ENCODE results near the gene ZNF410.

DNA sequence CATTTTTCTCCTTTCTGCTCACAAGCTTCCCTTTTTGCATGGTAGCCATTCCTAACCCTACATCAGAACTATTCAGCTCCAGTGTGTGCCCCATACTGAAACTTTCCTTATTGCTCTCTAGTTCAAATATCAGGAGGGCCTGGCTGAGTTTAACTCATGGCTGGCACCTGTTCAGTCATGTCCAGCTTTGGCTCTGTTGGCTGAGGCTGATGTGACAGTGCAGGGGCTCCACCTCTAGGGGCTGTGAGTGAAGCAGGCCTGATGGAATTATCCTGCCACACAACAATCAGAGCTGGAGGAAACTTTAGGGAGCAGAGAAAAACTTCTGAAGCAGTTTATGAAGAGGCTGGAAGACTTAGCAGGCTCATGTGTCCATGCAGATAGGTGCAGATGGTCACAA lies 71.9 kb downstream of the ZNF410 start:
- no peak for TF ChIP-seq FOS (IDR thresholded peaks at IDR 0.05; ENCODE audit: borderline replicate concordance, insufficient read depth, low read length)
- TF ChIP-seq, protein P1, sequence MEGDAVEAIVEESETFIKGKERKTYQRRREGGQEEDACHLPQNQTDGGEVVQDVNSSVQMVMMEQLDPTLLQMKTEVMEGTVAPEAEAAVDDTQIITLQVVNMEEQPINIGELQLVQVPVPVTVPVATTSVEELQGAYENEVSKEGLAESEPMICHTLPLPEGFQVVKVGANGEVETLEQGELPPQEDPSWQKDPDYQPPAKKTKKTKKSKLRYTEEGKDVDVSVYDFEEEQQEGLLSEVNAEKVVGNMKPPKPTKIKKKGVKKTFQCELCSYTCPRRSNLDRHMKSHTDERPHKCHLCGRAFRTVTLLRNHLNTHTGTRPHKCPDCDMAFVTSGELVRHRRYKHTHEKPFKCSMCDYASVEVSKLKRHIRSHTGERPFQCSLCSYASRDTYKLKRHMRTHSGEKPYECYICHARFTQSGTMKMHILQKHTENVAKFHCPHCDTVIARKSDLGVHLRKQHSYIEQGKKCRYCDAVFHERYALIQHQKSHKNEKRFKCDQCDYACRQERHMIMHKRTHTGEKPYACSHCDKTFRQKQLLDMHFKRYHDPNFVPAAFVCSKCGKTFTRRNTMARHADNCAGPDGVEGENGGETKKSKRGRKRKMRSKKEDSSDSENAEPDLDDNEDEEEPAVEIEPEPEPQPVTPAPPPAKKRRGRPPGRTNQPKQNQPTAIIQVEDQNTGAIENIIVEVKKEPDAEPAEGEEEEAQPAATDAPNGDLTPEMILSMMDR (IDR thresholded peaks at IDR 0.05; ENCODE audit: extremely low read depth in 1 of 2, insufficient read depth in 1 of 2, low read depth in 1 of 2, low read length in 2 of 2), result no peak
- TF ChIP-seq, protein P2, sequence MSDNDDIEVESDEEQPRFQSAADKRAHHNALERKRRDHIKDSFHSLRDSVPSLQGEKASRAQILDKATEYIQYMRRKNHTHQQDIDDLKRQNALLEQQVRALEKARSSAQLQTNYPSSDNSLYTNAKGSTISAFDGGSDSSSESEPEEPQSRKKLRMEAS (IDR thresholded peaks at IDR 0.05; ENCODE audit: insufficient read depth, insufficient read length), result no peak
- no peak for TF ChIP-seq POLR2A (IDR thresholded peaks at IDR 0.05; ENCODE audit: low read depth, low read length)
- TF ChIP-seq JUN (IDR thresholded peaks at IDR 0.05; ENCODE audit: borderline replicate concordance, insufficient read depth, insufficient read length, low read depth), result no peak
- TF ChIP-seq EZH2 (IDR thresholded peaks at IDR 0.05; ENCODE audit: borderline replicate concordance, low read depth, low read length, severe bottlenecking), result no peak
- no peak for TF ChIP-seq POLR2AphosphoS5 (IDR thresholded peaks at IDR 0.05; ENCODE audit: insufficient read depth, low read depth, low read length)
- no peak for TF ChIP-seq MYC (IDR thresholded peaks at IDR 0.05; ENCODE audit: low read depth, low read length)

All from endothelial cell of umbilical vein (primary cell).